HG03378 (cell line): Measurements from ENCODE around the gene RPS5.
"Not testable (repeated sequence)": the region's sequence is repeated elsewhere in the genome, so short reads cannot be mapped to it uniquely, and the experiment has no call there.

Source experiments
- ATAC-seq: cut with Tn5 transposase; IDR thresholded peaks from one replicate; pipeline ENCODE4 v1.9.1; 2021; ENCODE audit warnings: mild to moderate bottlenecking, moderate library complexity; ENCODE audit not compliant: unreplicated experiment

The RPS5 gene

DNA sequence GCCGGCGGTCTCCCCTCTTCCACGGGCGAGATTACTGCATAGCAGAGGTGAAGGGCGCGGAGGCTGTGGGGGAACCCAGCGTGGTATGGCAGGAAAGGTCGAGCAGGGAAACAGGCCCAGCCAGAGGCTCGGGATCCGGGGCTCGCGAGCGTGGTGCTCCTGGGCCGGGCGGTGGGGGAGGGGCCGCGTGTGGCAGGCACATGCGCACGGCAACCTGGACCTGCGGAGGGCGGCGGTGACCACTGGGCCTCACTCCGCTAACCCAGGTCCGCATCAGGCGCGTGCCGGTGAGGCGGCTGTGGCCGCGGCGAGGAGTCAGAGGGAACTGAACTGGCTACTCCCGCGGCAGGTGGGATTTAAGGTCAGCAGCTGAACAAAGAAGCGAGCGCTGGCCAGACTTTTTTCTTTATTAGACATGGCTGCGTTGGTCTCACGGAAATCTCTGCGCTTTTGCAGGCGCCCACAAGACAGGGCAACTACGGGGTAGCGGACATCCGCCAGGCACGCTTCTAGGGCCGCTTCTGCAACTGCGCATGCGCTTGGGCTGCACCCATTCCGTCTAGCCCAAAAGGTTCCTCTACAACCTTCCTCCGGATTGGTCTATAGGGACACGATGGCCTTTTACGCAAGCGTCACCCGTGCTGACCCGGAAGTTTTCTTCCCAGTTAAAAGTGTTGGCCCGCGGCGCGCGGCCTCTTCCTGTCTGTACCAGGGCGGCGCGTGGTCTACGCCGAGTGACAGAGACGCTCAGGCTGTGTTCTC lies at the start of gene RPS5:
TSS of gene RPS5 (plus strand) at position 694 of the 762 bp plus-strand sequence. CDS start 869 bp downstream, outside the sequence.
- ATAC-seq = peak; percentile 74

DNA sequence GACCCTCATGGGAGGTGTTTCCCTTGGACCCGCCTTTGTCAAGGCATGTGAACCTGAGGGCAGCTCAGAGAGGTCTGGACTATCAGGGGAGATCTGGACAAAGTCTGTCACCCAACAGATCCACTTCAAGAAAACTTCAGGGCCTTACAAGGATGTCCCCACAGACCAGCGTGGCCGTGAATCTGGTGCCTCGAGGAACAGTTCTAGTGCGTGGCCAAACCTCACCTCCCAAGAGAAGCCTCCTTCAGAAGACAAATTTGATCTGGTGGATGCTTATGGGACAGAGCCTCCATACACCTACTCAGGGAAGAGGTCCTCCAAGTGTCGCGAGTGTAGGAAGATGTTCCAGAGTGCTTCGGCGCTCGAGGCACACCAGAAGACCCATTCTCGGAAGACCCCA lies 48.7 kb upstream of the RPS5 start:
- ATAC-seq = no peak

- ATAC-seq = no peak
Measured at GRCh38 chr19:58338825-58339558, 48.1 kb upstream of the RPS5 start.

DNA sequence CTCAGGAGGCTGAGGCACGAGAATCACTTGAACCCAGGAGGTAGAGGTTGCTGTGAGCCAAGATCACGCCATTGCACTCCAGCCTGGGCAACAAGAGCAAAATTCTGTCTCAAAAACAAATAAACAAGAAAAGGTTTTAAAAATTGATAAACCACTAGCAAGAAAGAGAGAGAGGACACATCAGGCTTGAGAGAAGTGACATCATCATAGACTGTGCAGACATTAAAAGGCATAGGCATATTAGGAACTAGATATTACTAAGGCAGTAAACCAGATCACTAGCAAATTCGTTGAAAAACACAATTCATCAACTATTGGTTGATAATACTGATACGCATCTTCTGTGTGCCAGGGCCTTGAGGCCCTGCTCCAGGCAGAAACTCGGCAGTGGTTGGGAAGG lies 41.5 kb upstream of the RPS5 start:
- ATAC-seq = no peak

DNA sequence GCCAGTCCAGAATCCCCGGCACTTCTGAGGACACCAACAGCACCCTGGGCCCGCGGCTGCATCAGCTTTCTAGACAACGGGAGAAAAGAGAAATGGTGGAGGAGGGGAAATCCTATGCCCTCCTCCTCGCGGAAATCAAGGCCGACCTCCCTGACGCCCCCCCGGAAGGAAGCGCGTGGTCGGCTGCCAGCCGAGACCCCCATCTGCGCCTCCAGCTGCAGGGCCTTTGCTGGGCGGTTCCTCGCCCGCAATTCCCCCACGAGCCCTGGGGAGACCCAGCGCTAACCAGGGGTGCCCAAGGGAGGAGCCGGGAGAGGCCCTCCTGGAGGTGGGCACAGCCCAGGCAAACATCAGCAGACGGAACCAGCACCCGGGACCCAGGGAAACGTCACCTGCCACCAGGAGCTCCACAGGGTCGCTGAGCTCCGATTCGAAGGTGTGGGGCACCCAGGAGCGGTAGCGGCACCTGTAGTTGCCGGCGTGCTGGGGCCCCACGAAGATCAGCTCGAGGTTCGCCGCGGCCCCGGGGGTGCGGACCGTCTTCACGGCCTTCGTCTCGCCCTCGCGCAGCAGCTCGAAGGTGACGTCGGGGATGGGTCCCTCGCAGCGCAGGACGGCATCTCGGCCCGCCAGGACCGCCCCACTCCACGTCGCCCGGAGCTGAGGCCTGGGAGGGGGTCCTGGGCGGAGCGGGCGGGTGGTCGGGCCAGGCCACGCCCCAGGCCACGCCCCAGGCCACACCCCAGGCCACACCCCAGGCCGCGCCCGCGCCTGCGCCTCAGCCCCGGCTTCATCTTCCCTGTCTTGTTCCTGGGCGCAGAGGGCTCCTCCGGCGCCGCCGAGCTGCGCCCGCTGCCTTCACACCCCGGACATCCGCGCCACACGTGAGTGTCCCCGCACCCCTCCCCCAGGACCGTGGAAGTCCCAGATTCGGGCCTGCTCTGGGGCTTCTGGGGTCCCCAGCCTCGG lies 39.8 kb upstream of the RPS5 start:
- peak; percentile 60 for ATAC-seq

DNA sequence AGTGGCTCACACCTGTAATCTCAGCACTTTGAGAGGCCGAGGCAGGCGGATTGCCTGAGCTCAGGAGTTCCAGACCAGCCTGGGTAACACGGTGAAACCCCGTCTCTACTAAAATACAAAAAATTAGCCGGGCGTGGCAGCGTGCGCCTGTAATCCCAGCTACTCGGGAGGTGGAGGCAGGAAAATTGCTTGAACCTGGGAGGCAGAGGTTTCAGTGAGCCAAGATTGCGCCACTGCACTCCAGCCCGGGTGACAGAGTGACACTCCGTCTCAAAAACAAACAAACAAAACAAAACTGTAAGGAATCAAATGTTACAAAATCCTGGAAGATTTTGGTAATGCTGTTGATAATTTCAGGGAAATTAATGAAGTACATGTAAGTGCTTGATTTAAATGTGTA lies 39.0 kb upstream of the RPS5 start:
- ATAC-seq = not testable (repeated sequence)

GRCh38 chr19:58349590-58349989 lies 37.5 kb upstream of the RPS5 start:
- no peak for ATAC-seq

- no peak for ATAC-seq
Measured at GRCh38 chr19:58350001-58350861, 36.8 kb upstream of the RPS5 start.

DNA sequence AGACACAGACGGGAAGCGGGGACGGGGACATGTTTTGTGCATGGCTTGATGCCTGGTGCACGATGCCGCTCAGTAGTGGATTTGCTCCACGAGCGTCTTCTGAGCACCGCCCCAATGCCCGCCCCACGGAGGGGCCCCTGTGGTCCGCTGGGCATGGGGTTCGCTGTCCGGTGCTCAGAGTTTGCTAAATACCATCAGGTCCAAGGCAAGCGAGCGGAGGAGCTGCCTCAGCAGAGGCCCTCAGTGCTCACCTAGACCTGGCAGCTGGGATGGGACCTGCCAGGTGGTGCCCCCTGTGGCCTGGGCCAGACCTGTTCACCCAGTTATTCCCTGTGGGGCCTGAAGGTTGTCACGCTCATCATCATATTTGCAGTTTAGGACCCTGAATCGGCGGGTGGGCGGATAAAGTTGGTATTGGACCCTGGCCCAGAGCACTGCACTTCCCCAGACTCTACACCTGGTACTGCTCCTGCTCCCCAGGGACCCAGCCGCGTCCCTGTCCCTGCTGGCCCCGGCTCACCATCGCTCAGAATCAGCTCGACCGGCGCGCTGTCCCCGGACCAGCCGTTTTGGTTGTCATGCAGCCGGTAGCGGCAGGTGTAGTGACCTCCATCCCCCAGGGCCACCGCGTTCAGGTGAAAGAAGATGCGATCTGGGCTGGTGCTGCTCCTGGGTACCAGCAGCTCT lies 36.1 kb upstream of the RPS5 start:
- ATAC-seq = no peak

DNA sequence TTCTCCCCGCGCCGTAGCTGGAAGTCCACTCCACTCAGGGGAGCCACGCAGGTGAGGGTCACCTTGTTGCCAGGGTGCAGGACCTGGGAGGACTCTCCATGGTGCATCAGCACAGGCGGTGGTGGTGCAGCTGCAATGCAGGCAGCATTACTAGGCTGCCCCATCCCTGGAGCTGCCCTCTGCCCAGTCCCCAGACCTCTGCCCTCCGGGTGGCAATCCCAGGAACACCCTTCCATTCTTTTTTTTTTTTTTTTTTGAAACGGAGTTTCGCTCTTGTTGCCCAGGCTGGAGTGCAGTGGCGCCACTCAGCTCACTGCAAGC lies 35.6 kb upstream of the RPS5 start:
- ATAC-seq = no peak

DNA sequence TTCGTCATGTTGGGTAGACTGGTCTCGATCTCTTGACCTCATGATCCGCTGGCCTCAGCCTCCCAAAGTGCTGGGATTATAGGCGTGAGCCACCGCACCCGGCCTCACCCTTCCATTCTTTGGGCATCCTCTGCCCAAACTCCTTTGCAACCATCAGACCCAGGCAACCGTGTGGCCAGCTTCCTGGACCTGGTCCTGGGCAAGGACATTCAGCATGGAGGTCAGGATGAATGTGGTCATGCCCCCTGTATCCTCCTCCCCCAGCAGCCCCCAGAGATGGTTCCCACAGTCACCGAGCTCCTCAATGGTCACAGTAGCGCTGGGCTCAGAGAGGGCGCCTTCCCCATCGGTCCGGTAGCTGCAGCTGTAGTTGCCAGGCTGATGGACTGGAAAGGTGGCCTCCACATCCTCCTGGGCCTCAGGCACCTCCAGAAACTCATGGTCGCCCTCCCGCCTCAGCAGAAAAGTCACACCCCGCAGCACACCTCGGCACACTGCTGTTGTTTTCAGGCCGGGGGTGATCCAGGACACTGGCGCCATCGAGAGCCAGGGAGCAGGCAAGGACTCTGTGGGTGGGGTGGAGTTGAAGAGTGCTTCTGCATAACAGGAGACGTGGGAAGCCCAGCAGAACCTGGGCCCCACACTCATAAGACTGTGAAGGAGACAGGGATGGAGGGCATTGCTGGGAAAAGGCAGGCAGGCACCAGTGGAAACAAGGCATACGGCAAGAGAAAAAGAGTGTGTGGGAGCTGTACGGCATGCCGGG lies 34.9 kb upstream of the RPS5 start:
- ATAC-seq = no peak

GRCh38 chr19:58352760-58353671 lies 34.1 kb upstream of the RPS5 start, which contains the start of gene A1BG:
TSS of gene A1BG (minus strand) at chr19:58353492. CDS start at chr19:58353437, 55 bp downstream.
- no peak for ATAC-seq

DNA sequence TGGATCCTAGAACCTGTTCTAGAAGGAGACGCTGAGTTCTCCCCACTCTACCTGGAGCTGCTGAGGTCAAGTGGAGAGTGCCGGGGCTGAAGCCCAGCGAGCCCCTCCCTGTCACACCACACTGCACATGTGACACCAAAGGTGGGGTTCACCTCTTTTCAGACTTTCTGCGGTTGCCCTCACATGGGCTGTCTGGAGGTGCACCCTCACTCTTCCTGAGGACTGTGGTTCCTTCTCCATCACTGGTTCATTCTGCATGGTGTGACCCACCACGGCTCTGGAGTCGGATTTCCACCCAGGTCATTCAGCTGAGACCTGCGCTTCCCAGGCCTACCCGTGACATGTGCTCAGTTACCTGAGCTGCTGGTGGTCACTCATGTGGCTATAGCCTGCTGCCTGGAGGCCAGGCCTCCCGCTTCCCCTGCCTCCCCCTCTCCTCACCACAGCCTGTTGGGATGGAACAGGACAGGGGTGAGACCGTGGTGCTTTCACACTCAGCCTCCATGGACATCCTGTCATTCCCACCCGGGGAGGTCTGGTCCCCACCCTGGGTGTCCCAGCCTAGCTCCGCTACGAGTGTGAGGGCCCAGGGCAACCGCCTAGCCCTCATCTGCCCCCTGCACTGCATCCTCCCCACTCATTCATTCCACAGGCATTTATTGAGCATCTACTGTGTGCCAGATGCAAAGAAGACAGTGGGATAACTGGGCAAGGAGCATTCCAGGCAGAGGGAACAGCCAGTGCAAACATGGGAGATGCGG lies 33.2 kb upstream of the RPS5 start:
- ATAC-seq = no peak

DNA sequence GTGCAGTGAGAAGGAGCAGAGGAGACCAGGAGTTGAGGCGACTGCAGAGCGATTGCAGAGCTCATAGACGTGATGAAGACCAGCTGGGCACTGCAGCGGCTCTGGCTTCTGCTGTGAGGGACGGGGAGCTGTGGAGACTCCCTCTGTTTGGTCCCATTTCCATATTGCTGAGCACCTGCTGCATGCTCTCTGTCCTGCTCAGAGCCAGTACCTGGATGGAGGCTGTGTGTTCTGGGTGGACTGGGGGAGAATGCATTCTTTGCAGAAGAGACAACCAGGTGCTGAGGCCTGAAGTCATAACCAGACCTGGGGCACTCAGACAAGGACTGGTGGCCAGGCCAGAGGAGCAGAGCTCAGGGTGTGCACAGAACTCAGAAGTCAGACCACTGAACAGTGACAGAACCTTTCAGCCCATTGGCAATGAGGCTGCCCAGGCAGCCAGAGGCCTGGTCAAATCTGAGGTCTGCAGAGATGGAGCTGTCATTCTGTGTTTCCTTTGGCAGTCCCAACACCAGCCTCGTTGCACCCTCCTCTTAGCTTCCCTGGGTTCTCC lies 32.5 kb upstream of the RPS5 start:
- ATAC-seq = no peak

GRCh38 chr19:58355215-58355796 lies 31.8 kb upstream of the RPS5 start:
- no peak for ATAC-seq

DNA sequence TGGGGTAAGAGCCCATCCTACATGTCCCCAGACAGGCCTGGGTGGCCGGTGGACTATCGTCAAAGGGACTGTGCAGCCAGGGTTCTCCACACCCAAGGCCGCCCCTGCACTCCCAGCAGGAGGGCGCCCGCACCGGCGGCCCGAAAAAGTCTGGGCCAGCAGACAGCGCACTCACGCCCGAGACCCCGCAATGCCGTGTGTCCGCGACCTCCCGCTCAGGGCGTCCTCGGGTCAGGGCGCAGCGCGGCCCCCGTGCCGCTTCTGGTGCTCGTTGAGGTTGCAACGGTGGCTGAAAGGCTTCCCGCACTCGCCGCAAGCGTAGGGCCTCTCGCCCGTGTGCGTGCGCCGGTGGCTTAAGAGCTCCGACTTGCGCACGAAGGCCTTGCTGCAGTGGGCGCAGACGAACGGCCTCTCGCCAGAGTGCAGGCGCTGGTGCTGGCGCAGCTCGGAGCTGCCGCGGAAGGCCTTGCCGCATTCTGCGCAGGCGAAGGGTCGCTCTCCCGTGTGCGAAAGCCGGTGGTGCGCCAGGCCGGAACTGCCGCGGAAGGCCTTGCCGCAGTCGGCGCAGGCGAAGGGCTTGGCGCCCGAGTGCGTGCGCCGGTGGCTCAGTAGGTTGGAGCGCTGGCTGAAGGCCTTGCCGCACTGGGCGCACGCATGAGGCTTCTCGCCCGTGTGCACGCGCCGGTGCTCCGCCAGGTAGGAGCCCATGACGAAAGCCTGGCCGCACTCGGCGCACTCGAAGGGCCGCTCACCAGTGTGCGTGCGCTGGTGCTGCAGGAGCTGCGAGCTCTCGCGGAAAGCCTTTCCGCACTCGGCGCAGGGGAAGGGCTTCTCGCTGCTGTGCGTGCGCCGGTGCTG lies 30.9 kb upstream of the RPS5 start:
- no peak for ATAC-seq
